Suprapubic skin (tissue), 3 donors: Measurements from ENCODE around the gene NAA80.

ENCODE experiments used
- CTCF ChIP-seq, 2 donors: fragments of 200-600 bp in 1 of 2; fragments of 450-650 bp in 1 of 2; sonication (generic) in 1 of 2; IDR thresholded peaks; one replicate each; pipeline ENCODE4 v1.5.1; 2016 to 2019; ENCODE audit warnings: antibody characterized with exemption in 2 of 2, mild to moderate bottlenecking in 1 of 2, moderate library complexity in 1 of 2
- EP300 ChIP-seq: sonication (generic); formaldehyde crosslinking; IDR thresholded peaks from one replicate; pipeline ENCODE4 v1.6.1; 2017; ENCODE audit warnings: antibody characterized with exemption
- POLR2A ChIP-seq, 2 donors: fragments of 450-650 bp; IDR thresholded peaks; one replicate each; pipeline ENCODE4 v1.6.1; 2017; ENCODE audit warnings: antibody characterized with exemption in 2 of 2, mild to moderate bottlenecking in 2 of 2, moderate library complexity in 2 of 2

- TF ChIP-seq POLR2A (IDR thresholded peaks at IDR 0.05) (no peak), CTCF (IDR thresholded peaks at IDR 0.05) (no peak), EP300 (no peak)
Measured at GRCh38 chr3:50325113-50325480, 25.9 kb upstream of the NAA80 start.
